HFFc6 (cell line): ENCODE measurements around the gene KEL. TPM values are rescaled to one million over a fixed set of nuclear protein-coding genes. Genes with fewer than 3 reads are reported as not detected.

Experiments used
- DNase-seq: peaks from one replicate; pipeline ENCODE4 v3.0.0-alpha.2; 2018
- H3K27ac Mint-ChIP-seq: 2 replicates; pipeline ENCODE4 v1.8.0; 2020; ENCODE audit warnings: mild to moderate bottlenecking, mixed read lengths
- H3K27me3 Mint-ChIP-seq: 2 replicates; pipeline ENCODE4 v1.8.0; 2021; ENCODE audit warnings: mild to moderate bottlenecking, moderate library complexity, mixed read lengths; ENCODE audit not compliant: insufficient read depth
- H3K36me3 Mint-ChIP-seq: 2 replicates; pipeline ENCODE4 v1.8.0; 2021; ENCODE audit warnings: low read depth, mixed read lengths
- H3K4me1 Mint-ChIP-seq: 2 replicates; pipeline ENCODE4 v1.8.0; 2020; ENCODE audit warnings: low read depth, mixed read lengths
- H3K4me3 Mint-ChIP-seq: 2 replicates; pipeline ENCODE4 v1.8.0; 2020; ENCODE audit warnings: mild to moderate bottlenecking, moderate library complexity, mixed read lengths
- H3K9me3 Mint-ChIP-seq: 2 replicates; pipeline ENCODE4 v1.8.0; 2020; ENCODE audit warnings: mild to moderate bottlenecking, mixed read lengths
- total RNA-seq, 6 experiments: library from RNA; stranded (reverse); fragmentation: NEBNext Ultra II Directional; extraction: Animal tissue kit (Norgen Biotek cat#: 25700); gene quantifications; 2 replicates in 1 of 6; 3 replicates in 5 of 6; pipeline ENCODE4 v1.2.3, GENCODE V29; 2021
- TF ChIP-seq, protein P1 (sequence below): fragments of 200-600 bp; sonication (generic); IDR thresholded peaks from 2 replicates; pipeline ENCODE4 v1.5.0; 2021; ENCODE audit warnings: antibody characterized with exemption, mild to moderate bottlenecking

The KEL gene
- total RNA-seq, 6 experiments from 2014 or later, result not detected

DNA sequence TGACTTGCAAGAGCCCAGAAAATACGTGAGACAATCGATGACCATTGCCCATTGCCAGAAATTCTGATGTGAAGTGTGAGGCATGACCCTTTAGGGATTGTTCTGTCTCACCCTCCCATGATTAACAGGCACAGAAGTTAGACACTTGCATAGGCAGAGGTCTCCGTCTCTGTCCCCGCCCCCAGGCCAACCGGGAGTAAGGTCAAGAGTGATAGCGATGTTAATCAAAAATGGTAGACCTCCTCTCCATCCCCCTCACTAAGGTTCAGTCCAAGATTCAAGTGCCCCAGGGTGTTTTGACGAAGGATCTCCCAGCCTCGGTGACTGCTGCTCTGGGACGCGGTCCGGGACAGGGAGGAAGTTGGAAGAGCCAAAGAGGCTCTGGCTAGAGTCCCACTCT, 53.9 kb downstream of the KEL start:
- no peak for DNase-seq
- H3K36me3 Mint-ChIP-seq, result no peaks in the 10 kb centered on the region
- H3K27ac Mint-ChIP-seq, result no peak overlapping the region
- TF ChIP-seq, protein P1, sequence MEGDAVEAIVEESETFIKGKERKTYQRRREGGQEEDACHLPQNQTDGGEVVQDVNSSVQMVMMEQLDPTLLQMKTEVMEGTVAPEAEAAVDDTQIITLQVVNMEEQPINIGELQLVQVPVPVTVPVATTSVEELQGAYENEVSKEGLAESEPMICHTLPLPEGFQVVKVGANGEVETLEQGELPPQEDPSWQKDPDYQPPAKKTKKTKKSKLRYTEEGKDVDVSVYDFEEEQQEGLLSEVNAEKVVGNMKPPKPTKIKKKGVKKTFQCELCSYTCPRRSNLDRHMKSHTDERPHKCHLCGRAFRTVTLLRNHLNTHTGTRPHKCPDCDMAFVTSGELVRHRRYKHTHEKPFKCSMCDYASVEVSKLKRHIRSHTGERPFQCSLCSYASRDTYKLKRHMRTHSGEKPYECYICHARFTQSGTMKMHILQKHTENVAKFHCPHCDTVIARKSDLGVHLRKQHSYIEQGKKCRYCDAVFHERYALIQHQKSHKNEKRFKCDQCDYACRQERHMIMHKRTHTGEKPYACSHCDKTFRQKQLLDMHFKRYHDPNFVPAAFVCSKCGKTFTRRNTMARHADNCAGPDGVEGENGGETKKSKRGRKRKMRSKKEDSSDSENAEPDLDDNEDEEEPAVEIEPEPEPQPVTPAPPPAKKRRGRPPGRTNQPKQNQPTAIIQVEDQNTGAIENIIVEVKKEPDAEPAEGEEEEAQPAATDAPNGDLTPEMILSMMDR, result no peak
- H3K4me1 Mint-ChIP-seq, result no peaks in the 10 kb centered on the region
- H3K27me3 Mint-ChIP-seq, result peaks cover 5% of the 10 kb centered on the region
- no peak overlapping the region for H3K4me3 Mint-ChIP-seq
- H3K9me3 Mint-ChIP-seq, result peaks cover 5% of the 10 kb centered on the region

DNA sequence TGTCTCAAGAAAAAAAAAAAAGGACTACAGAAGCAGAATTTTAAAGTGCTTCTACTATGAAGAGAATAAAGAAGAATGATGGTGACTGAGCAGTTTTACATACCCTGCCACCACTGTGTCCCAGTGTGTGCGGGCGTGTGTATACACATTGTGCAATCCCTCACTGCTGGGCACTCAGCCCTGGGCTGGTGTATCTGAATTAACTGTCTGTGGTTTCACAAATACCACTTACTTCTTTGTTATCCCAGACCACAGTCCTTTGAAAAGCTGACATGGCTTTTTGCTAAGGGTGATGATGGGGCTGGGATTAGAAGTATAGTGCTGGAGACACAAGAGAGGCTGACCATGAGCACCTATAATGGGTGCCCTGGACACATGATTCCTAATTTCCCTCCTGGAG, 55.5 kb downstream of the KEL start:
- DNase-seq, result no peak
- H3K36me3 Mint-ChIP-seq, result no peaks in the 10 kb centered on the region
- H3K9me3 Mint-ChIP-seq, result peaks cover 5% of the 10 kb centered on the region
- H3K27me3 Mint-ChIP-seq, result peaks cover 2% of the 10 kb centered on the region
- no peak overlapping the region for H3K27ac Mint-ChIP-seq
- no peak overlapping the region for H3K4me3 Mint-ChIP-seq
- TF ChIP-seq, protein P1, result no peak
- no peaks in the 10 kb centered on the region for H3K4me1 Mint-ChIP-seq

GRCh38 chr7:142905759-142906158, 56.4 kb downstream of the KEL start:
- H3K4me1 Mint-ChIP-seq, result no peaks in the 10 kb centered on the region
- H3K9me3 Mint-ChIP-seq, result peaks cover 5% of the 10 kb centered on the region
- peaks cover 1% of the 10 kb centered on the region for H3K27me3 Mint-ChIP-seq
- no peak overlapping the region for H3K4me3 Mint-ChIP-seq
- no peaks in the 10 kb centered on the region for H3K36me3 Mint-ChIP-seq
- DNase-seq, result no peak
- TF ChIP-seq, protein P1, result no peak
- no peak overlapping the region for H3K27ac Mint-ChIP-seq

DNA sequence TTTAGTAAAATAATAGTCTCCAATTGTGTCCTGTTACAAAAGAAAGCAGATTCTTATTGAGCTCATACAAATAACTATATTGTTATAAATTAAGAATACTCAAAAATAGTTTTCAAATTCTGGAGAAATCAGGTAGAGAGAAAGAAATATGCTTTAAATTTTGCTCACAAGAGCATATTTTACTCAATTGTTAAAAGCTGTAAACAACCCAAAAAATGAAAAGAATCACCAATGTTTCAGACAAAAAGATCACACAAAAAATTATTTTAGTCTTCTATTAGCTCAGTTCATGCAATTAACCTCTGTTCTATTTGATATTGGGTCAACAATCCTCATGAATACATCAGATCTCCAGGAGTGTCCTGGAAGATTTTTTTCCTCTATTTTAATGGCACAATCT, 58.0 kb downstream of the KEL start:
- H3K4me3 Mint-ChIP-seq, result no peak overlapping the region
- H3K9me3 Mint-ChIP-seq, result peaks cover 5% of the 10 kb centered on the region
- no peaks in the 10 kb centered on the region for H3K4me1 Mint-ChIP-seq
- TF ChIP-seq, protein P1, result no peak
- DNase-seq, result no peak
- peaks cover 1% of the 10 kb centered on the region for H3K27me3 Mint-ChIP-seq
- no peaks in the 10 kb centered on the region for H3K36me3 Mint-ChIP-seq
- no peak overlapping the region for H3K27ac Mint-ChIP-seq

GRCh38 chr7:142901426-142902259, 60.5 kb downstream of the KEL start:
- Mint-ChIP-seq H3K36me3 (no peaks in the 10 kb centered on the region), H3K27ac (no peak overlapping the region), H3K9me3 (peaks cover 5% of the 10 kb centered on the region), H3K4me3 (no peak overlapping the region), H3K27me3 (peaks cover 9% of the 10 kb centered on the region), H3K4me1 (no peaks in the 10 kb centered on the region)
- no peak for DNase-seq
- TF ChIP-seq, protein P1, result no peak
